HG02571 (cell line): ENCODE measurements around the gene HELZ2.
A peak's percentile ranks its signal among the peaks of the same experiment; 100 is the strongest.
"Not testable (repeated sequence)": the region's sequence is repeated elsewhere in the genome, so short reads cannot be mapped to it uniquely, and the experiment has no call there.

Source experiments
- ATAC-seq: cut with Tn5 transposase; IDR thresholded peaks from one replicate; pipeline ENCODE4 v1.9.1; 2021; ENCODE audit warnings: mild to moderate bottlenecking, moderate library complexity; ENCODE audit not compliant: unreplicated experiment

The HELZ2 gene

GRCh38 chr20:63565699-63566335, 8.2 kb downstream of the HELZ2 start:
- no peak for ATAC-seq

- no peak for ATAC-seq
These were observed 8.9 kb downstream of the HELZ2 start for GRCh38 chr20:63565021-63565698.

- ATAC-seq = no peak
These were observed 9.8 kb downstream of the HELZ2 start for GRCh38 chr20:63564036-63564810.

GRCh38 chr20:63563225-63563935, 10.7 kb downstream of the HELZ2 start:
- no peak for ATAC-seq

GRCh38 chr20:63562461-63563224, 11.4 kb downstream of the HELZ2 start:
- ATAC-seq = no peak

- ATAC-seq = no peak
These were observed 12.2 kb downstream of the HELZ2 start for GRCh38 chr20:63561624-63562396.

- no peak for ATAC-seq
These were observed 13.0 kb downstream of the HELZ2 start for GRCh38 chr20:63560856-63561609.

GRCh38 chr20:63560333-63560805, 13.7 kb downstream of the HELZ2 start:
- no peak for ATAC-seq

GRCh38 chr20:63559485-63560332, 14.3 kb downstream of the HELZ2 start:
- ATAC-seq = not testable (repeated sequence)

GRCh38 chr20:63558804-63559484, 15.1 kb downstream of the HELZ2 start:
- ATAC-seq = no peak

- no peak for ATAC-seq
These were observed 16.6 kb downstream of the HELZ2 start for GRCh38 chr20:63557481-63557891.

GRCh38 chr20:63556873-63557478, 17.1 kb downstream of the HELZ2 start:
- no peak for ATAC-seq

- no peak for ATAC-seq
These were observed 18.2 kb downstream of the HELZ2 start for GRCh38 chr20:63555661-63556381.

GRCh38 chr20:63554361-63555278, 19.4 kb downstream of the HELZ2 start:
- ATAC-seq = no peak

GRCh38 chr20:63553933-63554290, 20.1 kb downstream of the HELZ2 start, which contains the start of gene FNDC11:
TSS of gene FNDC11 (plus strand) at chr20:63554159. CDS start at chr20:63555664, 1,505 bp downstream.
- ATAC-seq = peak; percentile 39
